GM19328 (cell line): ENCODE data around the gene LANCL2.
"Not testable (repeated sequence)": the region's sequence is repeated elsewhere in the genome, so short reads cannot be mapped to it uniquely, and the experiment has no call there.

Experiments
- ATAC-seq: cut with Tn5 transposase; IDR thresholded peaks from one replicate; pipeline ENCODE4 v1.9.1; 2021; ENCODE audit warnings: mild to moderate bottlenecking, moderate library complexity; ENCODE audit not compliant: unreplicated experiment

The LANCL2 gene, protein sequence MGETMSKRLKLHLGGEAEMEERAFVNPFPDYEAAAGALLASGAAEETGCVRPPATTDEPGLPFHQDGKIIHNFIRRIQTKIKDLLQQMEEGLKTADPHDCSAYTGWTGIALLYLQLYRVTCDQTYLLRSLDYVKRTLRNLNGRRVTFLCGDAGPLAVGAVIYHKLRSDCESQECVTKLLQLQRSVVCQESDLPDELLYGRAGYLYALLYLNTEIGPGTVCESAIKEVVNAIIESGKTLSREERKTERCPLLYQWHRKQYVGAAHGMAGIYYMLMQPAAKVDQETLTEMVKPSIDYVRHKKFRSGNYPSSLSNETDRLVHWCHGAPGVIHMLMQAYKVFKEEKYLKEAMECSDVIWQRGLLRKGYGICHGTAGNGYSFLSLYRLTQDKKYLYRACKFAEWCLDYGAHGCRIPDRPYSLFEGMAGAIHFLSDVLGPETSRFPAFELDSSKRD

DNA sequence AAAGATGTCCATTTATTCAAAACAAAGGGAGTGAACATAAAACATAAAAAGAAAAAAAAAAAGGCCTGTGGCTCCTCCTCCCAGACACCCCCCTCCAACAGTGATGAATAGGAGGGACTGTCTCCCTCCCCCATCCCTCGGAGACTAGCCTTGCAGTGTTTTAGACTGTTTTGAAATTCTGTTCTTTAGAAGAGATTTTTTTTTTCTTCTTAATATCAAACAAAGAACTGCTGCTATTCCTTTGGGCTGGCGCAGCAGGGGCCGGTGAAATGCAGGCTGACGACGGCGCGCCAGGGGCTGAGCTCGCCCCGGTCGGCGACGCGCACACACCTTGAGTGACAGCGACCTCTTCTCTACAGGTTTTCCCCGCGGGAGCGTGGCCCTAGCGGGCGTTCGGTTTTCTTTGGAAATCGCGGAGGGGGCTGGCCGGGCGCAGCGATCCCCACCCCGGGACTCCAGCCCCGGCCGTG is at the start of gene LANCL2:
TSS of gene LANCL2 (plus strand) at position 133 of the 470 bp plus-strand sequence. CDS start 689 bp downstream, outside the sequence.
- ATAC-seq: peak; percentile 32

DNA sequence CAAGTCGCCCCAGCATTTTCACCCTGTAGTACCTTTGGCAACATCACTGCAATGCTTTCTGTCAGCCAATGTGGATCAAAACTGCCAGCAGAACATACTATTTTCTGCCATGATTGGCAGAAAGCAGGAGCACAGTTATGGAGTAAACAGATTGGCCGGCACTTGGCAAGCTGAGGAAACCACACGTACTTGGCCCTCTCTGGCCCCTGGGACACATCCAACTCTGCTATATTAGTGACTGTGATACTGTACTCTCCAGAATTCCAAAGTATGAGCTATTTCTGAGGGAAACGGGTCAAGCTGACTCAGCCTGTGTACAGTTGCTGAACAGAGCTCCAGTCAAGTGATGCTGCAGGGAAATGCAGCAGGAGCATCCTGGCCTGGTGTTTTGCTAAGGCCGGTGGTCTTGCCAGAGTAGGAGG is 39.8 kb upstream of the LANCL2 start:
- ATAC-seq: no peak

DNA sequence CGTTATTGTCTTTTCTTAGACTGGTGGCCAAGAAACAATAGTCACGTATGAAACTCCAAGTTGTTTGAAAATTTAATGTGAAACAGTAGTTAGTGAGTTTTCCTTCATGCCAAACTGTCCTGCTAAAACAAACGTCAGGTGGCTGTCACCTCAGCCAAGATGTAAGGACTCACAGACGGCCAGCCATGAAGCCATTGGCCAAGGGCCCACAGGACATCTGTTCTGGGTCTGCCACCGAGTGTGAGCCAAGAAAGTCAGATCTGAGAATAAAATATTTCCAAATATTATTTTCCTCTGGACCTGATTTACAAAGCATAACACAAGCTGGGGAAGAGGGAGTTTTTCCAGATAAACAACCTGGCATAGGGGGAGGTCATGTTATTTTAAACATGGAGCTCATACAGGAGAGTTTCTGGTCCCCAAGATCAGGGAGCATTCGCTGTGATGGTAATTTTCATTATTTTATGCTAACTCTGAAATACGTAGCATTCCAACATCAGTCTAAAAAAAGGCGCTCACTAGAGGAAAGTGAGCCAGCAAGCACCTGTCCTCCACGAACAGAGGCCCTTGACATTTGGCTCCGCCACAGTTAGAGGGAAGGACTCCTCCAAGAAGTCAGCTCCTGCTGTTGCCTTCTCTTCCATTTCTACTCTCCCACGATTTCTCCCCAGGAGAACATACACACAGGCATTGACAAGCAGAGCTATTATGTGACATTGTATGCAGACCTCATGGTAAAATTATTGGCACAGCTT is 38.9 kb upstream of the LANCL2 start:
- no peak for ATAC-seq

DNA sequence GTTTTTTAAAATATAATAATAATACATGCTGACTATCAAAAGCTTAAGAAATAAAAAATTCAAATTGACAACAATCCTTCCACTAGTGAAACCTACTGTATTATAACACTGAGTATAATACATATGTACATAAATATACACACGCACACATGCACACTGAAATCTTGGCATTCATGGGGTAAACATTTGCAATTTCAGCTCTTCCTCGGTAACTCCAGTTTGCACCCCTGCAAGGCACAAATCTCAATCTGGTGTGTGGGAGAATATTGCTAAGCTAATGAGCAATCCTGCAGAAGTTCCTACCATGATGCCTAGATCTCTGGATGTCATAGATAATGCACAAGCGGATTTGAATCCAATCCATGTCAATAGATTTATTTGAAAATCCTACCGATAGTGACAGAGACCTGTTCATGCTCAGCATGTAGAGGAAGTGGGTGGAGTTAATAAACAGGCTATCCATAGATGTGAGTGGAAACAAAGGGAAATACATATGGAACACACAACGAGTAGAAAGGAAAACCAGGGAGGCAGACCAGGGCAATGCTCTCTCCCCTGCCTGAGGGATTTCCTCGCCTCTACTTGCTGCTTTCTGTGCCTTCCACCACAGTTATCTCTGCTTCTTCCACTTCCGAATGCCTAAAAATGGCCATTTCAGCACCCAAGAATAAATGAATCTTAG is 38.1 kb upstream of the LANCL2 start:
- no peak for ATAC-seq

DNA sequence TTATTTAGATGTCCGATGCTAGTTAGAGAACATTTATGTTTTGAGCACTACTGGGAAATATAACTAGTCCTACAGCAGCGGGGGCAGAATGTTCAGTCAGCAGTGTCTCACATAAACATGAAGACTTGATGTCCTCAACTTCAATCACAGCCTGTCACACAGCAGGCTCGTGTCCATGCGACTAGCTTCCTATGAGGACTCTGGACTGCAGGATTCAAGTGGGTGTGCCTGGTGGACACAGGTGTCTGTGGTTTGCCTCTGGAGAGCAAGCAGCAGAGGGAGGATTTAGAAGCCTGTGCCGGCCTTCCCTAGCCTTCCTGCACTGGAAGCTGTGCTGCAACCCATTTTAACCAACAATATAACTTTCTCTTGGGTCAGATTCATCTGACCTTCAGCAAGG is 30.0 kb upstream of the LANCL2 start:
- no peak for ATAC-seq

DNA sequence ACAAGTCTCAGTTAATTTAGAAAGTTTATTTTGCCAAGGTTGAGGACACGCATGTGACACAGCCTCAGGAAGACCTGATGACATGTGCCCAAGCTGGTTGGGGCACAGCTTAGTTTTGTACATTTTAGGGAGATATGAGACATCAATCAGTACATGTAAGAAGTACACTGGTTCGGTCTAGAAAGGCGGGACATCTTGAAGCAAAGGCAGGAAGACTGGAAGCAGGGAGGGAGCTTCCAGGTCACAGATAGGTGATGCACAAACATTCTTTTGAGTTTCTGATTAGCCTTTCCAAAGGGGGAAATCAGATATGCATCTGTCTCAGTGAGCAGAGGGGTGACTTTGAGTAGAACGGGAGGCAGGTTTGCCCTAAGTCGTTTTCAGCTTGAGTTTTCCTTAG is 29.4 kb upstream of the LANCL2 start:
- ATAC-seq: no peak

DNA sequence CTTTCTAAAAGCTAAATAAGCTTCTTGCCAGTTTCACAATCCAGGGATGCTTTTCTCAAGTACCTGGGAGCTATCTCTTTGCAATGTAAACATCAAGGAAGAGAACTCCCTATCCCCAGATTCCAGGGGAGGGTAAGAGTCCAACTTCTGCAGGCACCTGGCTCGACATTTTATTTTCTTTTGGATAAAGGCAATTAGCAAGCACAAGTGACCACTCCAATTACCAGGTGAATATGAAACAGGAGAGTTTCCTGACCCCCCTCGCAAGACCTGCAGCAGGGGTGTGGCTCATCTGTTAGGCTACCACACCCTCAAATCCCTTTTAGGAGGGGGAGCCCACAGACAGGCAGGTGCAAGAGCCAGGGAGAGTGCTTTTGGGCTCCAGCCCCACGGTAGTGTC is 28.6 kb upstream of the LANCL2 start:
- ATAC-seq: no peak

DNA sequence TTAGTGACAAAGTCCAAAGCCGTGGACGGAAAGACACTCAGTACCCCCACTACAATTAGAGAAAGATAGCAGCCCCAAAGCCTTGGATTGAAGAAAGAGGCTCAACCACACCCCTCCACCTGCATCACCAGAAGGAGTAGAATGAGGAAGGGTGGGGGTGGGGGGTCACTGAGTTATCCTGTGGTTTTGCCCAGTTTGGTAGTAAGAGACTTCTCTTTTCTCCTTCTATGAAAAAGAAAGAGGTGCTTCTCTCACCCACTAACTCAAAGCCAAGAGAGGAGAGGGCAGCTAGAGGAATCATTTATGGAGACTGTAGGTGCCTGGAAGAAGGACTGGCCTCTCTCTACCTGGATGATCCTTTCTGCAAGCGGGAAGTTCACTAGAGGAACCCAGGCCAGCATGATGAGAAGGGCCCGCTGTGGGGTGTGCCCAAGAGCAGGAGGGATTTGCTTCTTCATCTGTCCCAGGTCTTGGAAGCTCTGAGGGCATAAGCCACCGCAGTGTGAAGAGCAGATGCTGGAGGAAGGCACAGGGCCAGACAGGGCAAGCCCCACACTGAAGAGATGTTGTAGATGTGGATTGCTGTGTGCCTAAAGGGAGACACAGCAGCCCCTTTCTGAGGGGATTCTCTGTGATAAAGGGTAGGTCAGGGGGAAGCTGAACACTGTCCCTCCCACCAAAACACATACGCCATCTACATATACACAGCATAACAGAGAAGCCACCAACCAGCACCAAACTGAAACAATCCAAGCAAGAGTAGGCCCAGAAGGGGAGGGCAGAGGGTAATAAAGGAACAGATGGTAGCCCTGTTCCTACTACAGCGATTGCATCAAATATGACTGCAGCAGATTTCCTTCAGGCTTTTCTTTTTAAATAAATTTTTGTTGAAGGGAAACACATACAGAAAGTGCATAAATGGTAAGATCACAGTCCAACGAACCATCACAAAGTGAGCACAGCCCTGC is 25.8 kb upstream of the LANCL2 start:
- ATAC-seq: no peak

DNA sequence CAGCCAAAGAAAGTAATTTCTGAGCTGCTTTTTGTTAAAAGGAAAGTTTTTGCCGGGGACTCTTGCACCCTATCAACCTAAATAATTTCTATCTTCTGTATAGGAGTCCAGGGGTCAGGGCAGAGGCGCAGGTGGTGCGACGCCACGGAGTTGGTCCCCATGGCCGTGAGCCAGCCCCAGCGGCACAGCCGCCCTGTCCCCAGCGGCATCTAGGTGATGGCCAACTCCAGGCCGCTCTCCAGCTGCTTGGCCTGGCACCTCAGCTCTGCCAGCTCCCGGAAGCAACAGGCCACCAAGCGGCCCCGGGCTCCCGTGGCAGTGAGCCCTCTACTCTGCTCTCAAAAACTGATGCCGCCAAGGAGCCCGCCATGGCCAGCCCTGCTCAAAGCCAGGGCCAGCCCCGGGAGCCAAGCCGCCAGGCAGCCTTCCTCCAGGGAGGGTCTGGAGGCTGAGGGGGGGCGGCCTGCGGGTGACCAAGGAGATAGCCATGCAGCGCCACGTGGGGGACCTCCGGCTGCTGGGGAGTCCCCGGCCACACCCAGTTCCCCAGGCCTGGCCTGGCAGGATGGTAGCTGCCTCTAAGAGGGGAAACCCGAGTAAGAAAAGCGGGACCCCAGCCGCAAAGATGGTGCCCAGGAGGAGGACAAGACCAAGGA is 22.8 kb upstream of the LANCL2 start:
- no peak for ATAC-seq

DNA sequence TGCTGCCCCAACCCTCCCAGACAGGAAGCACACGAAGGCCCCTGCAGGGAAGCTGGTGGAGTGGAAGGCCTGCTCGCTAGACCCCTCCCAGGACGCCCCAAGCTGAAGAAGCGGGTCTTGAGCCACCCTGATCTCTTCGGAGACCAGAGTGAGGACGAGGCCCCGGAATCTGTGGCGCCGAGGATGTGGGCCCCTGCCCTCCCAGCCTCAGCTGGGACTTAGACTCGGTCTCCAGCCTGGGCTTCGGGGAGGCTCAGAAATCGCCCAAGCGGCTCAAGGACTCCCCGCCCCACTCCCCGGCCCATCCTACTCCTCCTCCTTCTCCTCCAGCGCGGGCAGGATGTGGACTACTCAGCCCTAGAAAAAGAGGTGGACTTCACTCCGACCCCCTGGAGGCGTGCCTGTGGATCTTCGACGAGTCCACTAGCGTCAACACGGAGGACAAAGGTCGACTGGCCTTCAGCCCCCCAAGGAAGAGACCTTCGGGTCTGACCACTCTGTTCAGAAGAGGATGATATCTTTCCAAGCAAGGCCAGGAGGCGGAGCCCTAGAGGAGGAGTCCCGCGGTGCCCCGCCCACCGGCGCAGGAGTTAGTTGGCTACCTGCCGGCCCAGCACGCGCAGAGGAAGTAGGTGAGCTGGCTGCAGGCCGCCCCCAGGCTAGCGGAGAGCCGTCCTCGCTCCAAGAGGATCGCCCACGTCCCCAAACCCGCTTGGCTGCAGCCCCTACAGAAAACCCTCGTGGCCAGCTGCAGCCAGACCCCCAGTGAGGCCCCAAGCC is 21.9 kb upstream of the LANCL2 start:
- ATAC-seq: no peak

DNA sequence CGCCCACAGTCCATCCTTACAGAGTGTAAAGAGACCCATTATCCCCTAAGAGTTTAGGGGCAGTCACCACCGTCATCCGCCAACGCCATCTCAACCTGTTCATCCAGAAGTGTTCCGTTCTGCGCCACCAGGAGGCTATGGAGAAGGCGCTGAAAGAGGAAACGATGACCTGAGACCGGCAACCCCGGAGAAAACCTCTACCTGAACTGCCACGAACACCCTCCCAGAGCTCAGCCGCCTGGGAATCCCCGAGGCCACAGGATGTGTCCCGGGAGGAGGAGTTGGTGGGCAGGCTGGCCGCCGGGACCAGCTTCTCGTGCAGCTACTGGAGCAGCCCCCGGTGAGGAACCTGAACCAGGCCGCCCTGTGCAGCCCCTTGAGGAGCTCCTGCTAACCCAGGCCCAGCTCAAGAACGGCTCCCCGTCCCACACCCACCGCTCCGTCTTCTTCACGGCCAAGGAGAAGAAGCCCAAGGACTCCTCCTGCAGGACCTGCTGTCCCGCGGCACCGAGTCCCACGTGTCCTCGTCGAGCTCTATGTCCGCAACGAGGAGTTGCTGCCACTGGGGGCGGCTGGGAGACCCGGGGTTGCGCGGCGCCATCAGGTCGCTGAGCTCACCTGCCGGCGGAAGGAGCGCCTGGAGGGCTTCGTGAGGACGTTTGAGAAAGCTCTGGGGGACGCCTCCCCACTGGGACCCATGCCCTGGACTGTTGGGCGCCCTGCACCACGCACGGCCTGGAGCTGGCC is 21.1 kb upstream of the LANCL2 start:
- no peak for ATAC-seq

DNA sequence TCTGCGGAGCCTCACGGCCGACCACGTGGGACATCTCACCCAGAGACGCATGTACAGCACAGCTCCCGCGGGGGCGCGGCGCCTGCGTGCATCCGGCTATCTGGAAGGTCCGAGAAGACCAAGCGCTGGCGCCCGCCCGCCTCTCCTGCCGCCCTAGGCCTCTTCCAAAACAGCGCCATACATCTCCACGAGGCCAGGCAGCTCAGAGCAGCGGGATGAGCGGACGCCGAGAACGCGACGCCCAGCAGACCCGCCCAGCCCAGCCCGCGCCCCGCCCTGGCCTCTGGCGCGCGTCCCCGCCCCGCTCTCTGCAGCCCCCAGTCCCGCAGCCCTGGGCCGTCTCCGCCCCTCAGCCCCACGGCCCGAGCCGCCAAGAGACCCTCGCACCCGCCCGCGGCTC is 20.3 kb upstream of the LANCL2 start:
- no peak for ATAC-seq

DNA sequence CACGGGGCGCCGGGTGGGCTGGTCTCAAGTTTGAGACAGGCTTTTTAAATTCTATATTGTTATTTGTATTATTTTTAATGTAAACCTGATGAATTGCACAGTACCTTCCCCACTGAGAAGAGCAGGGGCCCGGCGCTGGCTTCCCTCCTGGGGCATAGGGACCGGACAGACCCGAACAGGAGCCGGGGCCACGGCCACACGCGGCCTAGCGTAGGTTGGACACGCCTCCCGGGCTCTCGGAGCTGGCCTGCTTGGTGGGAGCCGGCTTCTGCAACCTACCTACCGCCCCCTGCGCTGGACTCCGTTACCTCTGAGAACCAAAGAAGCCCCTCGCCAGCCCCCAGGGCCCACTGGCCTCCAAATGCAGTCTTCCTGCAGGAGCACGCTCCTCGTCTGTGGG is 19.8 kb upstream of the LANCL2 start:
- ATAC-seq: no peak

DNA sequence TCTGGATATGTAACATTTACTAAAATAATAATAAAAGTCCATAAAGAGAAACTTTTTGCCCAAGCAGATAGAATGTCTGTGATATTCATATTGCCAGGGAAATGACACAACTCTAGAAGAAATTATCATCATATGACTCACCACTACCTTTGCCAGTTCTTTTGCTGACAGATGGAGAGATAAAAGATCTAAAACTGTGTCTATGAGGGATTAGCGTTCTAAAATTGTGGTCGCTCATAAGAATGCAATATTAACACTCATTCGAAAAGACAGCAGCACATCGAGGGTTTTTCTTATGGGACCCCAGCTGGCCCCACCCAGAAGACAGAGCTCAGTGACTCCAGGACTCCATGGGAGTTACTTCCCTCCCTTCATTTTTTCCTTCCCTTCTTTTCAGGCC is 16.6 kb upstream of the LANCL2 start:
- ATAC-seq: no peak

DNA sequence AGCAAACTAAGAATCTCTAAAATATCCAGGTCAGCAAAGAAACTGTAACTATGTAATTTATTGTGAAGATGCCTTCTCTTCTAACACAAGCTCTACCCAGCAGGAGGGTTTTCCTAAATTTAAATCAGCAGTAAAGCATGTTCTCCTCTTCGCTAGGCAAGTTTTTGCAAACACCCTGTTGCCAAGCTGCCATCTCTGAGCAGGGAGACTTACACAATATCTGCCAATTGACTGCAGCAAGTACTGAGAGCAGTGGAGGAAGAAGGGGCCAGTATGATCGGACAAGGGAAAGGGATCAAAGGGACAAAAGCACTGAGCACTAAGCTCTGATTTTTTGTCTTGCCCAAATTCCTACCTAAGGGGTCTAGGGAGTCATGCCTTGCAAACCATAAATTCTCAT is 16.0 kb upstream of the LANCL2 start:
- ATAC-seq: no peak

DNA sequence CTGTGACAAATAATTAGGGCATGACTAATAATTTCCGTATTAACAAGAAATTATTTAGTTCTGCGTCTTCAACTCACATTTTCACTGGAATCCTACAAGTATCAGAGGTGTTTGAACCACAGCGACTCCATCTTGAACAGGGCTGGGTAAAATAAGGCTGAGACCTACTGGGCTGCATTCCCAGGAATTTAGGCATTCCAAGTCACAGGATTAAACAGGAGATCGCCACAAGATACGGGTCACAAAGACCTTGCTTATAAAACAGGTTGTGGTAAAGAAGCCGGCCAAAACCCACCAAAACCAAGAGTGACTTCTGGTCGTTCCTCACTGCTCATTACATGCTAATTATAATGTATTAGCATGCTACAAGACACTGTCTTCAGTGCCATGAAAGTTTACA is 14.9 kb upstream of the LANCL2 start:
- ATAC-seq: no peak

DNA sequence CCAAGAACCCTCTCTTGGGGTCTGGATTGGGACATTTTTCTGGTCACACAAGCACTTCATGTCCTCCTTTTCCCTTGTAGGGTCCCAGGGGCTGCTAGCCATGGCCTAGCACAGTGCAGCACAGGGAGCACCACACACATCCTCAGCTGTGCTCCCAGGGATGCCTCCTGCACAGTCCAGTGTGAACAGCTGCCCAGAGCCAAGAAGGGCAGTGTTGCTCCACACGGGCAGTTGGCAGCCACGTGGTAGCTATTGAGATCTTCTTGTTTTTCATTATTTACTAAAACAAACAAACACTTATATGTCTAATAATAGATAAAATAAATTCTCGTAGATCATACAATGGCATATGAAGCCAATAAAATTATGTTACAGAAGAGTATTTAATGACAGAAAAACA is 13.9 kb upstream of the LANCL2 start:
- ATAC-seq: no peak

DNA sequence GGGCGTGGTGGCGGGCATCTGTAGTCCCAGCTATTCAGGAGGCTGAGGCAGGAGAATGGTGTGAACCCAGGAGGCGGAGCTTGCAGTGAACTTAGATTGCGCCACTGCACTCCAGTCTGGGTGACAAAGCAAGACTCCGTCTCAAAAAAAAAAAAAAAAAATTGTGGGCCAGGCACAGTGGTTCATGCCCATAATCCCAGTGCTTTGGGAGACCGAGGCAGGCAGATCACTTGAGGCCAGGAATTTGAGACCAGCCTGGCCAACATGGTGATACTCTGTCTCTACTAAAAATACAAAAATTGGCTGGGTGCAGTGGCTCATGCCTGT is 12.2 kb upstream of the LANCL2 start:
- not testable (repeated sequence) for ATAC-seq

DNA sequence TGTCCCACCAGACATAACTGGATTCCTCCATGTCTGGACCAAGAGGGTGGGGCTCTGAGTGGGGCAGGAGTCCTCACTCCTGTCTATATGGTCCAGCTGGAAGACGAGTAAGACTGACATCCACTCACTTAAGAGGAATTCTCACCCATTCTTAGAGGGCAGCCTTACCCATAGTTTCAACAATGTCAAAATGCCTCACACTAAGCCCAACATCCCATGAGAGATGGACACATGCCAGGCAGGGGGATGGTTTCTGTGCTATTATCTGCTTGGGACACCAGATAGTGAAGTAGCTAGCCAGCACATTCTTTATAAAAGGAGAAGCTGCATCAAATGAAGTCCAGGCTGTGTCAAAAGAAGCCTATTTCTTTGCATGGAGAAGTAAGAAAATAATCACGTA is 4.7 kb upstream of the LANCL2 start:
- ATAC-seq: no peak
